CD4-positive, alpha-beta T cell treated with Interleukin-10 for 1 hour (primary cell): Measurements from ENCODE around the gene ROBO4.

Experiments
- DNase-seq: peaks from one replicate; pipeline ENCODE4 v3.0.0-alpha.2; 2020

ROBO4 gene

DNA sequence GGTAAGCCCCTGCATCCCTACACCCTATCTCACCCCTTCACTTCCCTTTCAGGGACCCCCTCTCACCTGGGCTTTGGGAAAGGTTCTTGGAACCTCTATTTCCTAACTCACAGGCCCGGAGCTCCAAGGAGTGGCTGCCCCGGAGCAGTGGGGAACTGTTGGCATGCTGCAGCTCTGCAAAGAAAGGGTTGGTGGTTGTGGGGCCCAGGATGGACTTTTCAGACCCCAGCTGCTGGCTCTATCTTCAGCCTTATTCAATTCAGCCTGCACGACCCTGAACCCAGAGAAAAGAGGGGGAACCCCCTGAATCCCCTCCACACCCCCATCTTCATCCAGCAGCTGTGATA is 10.0 kb downstream of the ROBO4 start:
- DNase-seq, result no peak

DNA sequence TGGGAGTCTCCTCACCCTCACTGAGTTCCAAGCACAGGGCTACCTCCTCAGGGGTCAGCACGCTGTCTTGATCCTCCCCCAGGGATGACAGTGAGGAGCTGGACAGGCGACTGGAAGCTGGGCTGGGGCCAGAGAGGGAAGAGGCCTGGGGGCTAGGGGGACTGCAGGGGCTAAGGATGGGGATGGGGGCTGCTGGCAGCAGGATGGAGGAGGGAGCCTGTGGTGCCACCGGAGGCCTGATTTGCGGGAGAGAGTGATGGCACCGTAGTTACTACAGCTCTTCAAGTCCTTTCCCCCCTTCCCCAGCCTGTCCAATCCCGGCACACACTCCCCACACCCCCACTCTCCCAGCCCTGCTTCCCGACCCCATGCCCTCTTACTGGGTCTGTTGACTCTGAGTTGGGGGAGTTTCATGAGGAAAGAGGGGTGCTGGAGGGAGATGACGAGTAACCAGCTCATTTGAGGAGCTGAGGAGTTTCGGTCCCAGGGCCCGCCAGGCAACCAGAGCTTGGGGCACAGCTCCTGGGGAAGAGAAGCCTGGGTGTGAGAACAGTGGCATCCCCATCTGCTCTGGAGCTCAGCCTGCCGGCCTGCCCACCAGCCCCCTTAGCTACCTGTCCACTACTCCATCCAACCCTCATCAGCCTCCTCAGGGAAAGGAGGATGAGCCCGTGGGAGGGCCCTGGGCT is 10.5 kb downstream of the ROBO4 start:
- DNase-seq, result no peak

DNA sequence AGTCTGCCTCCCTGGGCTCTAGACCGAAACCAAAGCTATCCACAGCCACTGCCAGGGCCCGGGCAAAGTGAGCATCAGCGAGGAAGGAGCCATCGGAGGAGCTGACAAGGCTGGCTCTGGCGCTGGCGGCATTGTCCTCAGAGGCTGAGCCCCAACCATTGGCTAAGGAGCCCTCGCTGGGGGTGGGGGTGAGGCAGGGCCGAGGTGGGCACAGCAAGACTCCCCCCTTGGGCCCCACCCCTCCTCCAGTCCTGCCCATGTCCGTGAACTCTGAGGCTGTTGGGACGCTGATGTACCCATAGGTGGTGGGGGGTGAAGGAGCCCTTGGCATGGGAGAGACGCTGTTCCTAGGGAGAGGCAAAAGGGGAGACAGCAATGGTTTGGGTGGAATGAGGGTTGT is 11.2 kb downstream of the ROBO4 start:
- no peak for DNase-seq

DNA sequence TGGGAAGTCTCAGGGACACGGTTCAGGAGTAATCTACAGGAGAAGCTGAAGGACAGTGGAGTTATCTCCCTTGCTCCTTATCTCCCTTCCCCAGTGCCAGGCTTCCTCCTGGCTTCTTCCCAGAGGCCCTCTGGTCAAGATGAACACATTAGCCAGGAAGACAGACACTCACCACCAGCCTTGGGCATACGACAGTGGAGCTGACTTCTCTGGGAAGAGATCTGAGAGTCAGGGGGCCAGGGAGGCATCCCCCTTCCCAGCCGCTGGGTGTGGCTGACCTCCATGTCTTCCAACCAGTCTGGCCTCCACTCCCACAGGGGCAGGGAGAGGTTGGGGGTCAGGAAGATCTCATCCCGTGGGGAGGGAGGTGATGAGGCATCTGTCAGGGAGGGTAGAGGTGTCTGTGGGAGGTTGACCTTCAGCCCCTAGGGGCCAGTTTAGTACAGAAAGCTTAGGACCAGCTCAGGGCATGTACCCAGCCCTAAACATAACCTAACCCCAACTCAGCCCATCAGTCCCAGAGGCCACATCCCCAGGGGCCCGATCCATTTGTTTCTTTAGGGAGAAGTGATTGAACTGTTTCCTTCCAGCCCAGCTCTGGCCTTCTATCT is 12.7 kb downstream of the ROBO4 start:
- no peak for DNase-seq

DNA sequence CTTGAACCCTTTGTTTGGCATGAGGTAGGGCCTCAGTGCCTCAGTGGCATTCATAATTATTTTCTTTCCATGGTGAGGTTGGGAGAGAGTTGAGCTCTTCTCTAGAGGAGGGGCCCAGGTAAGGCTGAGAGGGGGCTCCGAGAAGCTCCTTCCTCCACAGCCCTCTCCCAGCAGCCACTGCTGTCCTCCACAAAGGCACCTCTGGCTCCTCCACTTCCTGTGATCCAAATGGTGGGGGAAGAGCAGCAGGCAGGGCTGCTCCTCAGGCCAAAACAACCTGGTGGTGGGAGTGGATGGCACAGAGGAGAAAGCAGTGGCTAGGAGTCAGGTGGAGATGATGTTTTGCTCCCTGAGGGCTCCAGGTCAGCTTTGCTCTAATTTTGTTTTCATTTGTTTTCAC is 13.3 kb downstream of the ROBO4 start:
- no peak for DNase-seq

DNA sequence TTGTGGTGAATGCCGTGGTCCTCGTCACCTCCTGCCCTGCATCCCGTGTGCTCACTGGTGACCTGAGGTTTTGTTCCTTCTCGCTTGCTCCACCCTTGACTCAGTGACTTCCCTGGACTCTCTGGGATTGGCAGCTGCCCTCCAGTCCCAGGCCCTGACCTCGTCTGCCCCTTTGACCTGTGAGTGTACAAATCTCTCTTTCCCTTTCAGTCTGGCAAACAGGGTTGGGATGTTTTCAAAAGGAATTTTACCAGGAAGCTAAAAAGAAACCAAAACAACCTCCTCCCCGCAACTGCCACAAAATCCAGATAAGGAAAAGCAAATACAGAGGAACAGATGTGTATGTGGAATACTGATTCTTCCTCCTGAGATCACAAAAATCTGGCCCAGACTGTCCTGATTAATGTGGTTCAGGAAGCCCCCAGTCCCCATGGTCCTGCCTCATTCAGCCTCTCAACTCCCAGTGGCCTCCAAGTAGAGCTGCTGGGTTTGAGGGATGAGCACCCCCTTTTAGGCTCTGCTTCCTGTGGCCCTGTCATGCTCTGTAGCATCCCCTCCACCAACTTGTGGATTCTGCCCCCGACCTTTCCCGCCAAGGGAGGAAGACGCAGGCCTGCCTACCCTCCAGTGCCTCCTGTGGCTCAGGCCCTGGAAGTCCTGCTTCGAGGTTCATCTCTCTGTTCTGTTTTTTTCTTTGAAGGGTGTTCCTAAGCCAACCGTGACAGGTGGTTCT is 15.2 kb downstream of the ROBO4 start:
- no peak for DNase-seq

DNA sequence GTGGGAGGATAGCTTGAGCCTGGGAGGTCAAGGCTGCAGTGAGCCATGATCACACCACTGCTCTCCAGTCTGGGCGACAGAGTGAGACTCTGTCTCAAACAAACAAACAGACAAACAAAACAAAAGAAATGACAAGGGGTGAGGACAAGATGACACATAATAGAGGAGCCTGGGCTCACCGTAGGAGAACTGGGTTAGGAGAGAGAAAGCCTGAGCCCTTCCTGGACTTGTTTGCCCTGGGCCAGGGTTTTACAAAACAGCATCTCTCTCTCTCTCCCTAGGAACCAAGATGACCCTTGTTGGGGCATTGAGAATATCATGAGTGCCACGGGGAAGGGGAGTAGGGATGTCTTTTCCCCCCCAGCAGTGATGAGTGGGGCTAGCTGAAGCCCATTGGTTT is 16.7 kb downstream of the ROBO4 start:
- no peak for DNase-seq

DNA sequence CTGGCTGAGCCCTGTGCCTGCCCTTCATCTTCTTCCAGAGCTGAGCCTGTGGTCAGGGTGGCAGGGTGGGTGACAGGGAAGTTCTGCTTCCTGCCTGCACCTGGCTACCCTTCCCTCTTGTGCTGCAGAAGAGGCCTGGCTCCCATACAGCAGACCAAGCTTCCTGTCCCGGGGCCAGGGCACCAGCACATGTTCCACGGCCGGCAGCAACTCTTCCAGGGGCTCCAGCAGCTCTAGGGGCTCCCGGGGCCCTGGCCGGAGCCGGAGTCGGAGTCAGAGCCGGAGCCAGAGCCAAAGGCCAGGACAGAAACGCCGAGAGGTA is 17.4 kb downstream of the ROBO4 start:
- DNase-seq, result no peak

DNA sequence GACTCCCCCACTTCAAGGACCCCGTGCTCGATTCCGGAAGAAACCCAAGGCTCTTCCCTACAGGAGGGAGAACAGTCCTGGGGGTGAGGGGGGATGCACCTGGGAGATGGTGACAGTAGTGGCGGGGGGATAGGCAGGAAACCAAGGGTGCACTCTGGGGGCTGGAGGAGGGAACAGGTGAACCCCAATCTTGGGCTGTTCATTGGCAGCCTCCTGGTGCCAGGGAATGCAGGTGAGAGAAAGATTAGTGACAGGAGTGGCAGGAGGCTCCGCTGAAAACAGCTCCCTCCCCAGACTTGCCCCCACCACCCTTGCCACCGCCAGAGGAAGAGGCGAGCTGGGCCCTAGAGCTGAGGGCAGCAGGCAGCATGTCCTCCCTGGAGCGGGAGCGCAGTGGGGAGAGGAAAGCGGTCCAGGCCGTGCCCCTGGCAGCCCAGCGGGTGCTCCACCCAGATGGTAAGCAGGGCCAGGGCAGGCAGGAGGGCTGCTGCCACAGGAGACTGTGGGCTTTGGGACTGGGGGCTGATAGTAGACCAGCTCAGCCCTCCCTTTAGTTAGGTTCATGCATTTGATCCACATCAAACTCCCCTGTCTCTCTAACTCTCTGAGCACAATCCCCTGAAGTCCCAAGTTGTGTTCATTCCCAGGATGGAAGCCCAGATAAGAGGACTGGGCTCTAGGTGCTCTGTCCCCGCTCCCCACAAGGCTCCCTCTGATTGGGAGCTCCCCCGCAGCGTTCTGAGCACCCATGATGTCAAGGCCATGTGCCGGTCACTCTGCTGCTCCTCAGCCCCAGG is 18.0 kb downstream of the ROBO4 start:
- DNase-seq, result no peak

DNA sequence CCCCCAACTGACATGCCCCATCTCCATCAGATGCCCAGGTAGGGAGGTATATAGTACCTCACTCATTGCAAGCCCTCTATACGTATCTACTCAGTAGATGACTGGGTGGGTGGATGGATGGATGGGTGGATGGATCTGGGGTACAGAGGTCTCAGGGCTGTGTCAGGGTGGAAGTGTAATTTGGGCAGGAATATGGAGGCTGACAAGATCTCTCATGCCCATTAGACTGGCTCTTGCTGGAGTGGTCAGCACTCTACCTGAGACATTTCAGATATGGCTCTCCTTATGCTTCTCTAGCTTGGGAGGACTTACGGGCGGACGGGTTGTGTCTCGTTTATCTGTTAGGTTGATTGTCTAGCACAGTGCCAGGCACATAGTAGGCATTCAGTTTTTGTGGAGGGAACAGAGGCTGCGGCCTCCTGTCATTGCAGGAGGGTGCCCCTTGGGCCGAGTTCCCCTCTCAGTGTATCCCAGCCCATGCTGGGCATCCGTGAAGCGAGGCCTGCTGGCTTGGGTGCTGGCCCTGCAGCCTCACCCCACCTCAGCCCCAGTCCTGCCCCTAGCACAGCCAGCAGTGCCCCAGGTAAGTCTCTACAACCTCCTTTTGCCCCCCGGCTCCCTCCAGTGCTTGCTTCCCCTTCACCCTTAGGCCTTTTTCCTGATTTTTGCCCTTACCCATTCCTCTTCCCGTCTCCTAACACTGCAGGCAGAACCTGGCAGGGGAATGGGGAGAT is 18.7 kb downstream of the ROBO4 start:
- DNase-seq, result no peak

DNA sequence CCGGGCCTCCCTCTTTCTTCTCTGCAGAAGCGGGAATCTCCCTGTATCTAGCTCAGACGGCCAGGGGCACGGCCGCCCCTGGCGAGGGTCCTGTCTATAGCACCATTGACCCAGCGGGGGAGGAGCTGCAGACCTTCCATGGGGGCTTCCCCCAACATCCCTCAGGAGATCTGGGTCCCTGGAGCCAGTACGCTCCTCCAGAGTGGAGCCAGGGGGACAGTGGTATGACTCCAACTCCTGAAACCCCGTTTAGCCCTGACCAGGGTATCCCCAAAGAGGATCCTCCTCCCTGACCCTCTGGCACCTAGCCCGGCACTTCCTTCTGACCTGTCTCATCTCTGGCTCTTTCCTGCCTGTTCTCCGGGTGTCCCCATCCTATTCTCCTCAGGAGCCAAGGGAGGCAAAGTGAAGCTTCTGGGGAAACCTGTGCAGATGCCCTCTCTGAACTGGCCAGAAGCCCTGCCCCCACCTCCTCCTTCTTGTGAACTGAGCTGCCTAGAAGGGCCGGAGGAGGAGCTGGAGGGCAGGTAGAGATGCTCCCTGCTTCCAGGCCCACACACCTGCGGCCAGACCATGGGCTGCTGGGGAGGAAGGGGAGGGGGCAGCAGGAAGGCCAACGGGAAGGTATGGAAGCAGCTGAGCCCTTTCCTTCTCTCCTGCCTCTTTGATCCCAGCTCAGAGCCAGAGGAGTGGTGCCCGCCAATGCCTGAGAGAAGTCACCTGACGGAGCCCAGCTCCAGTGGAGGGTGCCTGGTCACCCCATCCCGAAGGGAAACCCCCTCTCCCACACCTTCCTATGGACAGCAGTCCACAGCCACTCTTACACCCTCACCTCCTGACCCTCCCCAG is 19.5 kb downstream of the ROBO4 start:
- DNase-seq, result no peak

DNA sequence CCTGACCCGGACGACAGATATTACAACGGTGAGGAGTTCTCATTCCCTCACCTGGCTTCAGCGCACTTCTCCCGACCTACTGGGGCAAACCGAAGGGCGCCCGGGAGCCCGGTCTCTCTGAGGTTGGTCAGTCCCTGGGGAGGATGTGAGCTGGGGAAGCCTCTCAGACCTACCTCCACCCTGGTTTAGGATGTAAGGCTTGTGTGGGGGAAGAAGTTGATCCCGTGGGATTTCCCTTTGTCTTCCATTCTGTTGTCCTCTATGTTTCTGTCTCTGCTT is 20.1 kb downstream of the ROBO4 start:
- no peak for DNase-seq

DNA sequence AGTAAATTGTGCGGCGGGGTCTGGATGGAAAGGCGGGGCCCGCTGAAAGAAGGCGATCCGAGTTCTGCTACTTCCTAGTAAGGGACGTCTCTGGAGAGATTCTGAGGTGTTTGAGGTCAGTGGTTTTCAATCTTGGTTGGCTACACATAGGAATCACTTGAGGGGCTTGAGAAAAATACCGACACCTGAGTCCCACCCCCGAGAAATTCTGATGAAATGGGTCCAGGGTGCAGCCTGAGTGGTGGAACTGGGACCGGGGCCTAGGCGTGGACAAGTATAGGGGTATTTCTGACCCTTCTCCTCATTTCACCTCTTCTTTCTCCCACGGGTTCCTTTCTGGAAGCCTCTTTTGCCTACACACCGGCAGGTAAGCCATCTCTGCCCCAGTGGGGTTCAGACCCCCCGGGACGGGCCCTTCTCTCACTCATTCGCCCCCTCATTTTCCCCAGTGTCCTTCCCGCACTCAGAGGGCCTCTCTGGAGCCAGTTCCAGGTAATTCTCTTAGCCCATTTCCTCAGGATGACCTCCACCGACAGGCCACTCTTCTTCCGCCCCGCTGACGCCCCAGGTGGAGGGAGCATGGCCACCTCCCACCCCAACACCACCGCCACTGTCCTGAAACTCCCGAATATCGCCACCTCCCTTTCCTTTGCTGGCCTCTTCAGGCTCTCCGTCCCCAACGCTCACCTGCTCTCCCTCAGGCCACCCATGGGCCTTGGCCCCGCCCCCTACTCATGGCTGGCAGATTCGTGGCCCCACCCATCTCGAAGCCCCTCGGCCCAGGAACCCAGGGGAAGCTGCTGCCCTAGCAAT is 20.6 kb downstream of the ROBO4 start:
- DNase-seq, result no peak

DNA sequence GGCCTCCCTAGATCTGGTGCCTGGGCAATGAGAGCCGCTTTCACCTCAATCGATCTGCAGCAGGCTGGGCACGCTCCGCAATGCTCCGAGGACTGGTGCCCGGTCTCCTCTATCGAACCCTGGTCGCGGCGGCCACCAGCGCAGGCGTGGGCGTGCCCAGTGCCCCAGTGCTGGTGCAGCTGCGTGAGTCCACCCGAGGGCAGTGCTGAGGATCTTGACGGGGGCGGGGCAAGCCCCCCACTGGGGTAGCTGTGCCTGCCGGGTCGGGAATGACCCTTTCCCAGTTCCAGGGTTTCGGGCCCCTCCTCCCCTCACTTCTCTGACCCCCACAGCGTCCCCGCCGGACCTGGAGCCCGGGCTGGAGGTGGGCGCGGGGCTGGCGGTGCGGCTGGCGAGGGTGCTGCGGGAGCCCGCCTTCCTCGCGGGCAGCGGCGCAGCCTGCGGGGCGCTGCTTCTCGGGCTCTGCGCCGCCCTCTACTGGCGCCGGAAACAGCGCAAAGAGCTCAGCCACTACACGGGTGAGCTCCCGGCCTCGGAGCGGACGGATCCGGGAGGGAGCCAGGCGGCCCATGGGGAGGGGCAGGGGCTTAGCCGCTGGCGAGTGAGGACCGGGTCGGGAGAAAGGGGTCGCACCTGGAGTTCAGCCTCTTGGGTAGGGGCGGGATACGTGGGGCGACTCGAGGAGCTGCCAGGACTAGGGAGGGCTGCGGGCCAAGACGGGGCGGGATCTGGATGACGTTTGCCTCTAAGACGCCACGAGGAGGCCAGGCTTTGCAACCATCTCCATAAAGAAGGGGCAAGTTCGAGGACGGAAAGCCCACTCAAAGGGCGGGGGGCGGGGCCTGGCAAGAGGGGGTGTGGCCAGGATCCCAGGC is 21.5 kb downstream of the ROBO4 start:
- peak; percentile 81 for DNase-seq

DNA sequence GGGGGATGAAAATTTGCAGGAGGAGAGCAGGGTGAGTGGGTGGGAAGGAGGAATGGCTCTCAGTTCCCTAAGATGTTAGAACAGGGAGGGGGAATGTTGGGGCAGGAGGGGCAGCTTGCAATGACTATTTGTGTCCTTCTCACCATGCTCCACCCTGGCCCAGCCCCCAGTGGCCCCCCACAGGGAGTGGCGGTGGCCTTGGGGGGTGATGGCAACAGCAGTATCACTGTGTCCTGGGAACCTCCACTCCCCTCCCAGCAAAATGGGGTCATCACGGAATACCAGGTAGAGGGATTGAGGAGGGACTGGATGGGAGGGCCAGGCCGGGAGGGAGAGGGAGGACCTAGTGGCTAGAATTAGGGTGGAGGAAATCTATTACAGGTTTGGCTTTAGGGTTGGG is 22.3 kb downstream of the ROBO4 start:
- DNase-seq, result no peak

DNA sequence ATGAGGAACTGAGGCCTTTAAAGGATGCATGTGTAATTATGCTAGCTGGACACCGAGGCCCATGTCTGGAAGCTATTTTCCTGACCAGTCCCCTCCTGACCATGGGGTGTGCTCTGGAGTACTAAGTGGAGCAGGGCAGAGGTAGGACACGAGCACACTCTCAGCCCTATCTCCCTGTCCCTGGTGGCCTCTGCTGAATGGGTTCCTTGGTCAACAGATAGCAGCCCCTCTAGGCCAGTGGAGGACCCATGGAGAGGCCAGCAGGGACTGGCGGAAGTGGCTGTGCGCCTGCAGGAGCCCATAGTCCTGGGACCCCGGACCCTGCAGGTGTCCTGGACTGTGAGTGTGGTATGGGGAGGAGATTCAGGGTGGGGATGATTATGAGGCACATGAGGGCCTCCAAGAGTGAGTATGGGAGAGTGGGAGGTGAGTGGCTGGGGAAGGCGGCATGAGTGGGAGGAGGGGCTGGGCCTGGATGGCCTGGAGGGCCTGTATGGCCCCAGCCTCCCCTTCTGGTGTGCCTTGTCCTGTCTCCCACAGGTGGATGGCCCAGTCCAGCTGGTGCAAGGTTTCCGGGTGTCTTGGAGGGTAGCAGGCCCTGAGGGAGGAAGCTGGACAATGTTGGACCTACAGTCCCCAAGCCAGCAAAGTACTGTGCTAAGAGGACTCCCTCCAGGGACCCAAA is 23.0 kb downstream of the ROBO4 start:
- DNase-seq, result no peak

DNA sequence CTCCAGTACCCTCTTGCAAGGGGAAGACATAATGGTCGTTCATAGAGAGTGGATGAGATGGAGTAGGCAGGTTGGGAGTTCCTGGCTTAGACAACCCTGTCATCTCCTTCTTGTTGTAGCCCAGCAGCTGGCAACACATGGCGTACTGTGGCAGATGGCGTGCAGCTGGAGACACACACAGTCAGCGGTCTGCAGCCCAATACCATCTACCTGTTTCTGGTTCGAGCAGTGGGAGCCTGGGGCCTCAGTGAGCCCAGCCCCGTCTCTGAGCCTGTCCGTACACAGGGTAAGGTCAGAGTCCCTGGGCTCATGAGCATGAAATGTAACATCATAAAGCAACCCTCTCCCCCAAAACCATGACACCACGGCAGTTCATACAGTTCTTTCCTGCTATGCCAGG is 23.7 kb downstream of the ROBO4 start:
- no peak for DNase-seq

DNA sequence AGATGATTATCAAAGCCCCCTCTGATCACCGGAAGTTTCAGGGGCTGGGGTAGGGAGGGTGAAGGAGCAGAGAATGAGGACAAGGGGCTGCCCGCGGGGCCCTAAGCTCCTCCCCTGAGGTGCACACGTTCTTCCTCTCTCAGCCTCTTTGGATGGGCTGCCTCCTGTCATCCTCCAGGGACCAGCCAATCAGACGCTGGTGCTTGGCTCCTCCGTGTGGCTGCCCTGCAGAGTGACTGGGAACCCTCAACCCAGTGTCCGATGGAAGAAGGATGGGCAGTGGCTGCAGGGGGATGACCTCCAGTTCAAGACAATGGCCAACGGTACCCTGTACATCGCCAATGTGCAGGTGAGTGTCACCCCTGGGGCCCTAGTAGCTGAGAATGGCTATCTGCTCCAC is 24.9 kb downstream of the ROBO4 start:
- no peak for DNase-seq

DNA sequence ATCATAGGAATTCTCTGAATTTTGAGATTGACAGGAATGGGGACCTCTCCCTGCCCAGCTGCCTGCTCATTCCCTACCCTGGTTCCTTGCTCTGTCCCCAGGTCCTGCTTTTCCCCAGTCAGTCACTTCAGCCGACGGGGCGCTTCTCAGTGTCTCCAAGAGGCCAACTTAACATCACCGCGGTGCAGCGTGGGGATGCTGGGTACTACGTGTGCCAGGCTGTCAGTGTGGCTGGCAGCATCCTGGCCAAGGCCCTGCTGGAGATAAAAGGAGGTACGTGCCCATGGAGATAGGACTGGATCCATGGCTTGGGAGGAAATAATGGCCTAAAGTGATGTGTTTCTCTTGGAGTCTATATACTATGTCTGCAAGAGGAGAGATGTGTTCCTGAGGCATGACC is 25.4 kb downstream of the ROBO4 start:
- DNase-seq, result no peak

DNA sequence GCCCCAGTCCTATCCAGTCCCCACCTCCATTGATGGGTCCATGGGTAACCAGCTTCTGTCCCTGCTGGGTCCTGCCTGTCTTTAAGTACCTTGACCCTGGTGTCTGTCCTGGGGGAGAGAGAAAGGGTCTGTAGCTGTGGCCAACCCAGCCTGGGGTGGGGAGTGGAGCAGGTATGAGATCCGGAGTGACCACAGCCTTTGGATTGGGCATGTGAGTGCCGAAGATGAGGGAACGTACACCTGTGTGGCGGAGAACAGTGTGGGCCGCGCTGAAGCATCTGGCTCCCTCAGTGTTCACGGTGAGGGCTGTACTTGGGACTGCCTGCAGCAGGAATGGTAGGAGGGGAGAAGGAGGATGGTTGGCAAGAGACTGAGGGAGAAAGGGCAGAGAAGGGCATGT is 27.2 kb downstream of the ROBO4 start:
- no peak for DNase-seq
